OCI-M2 (cell line): ENCODE data around the gene ALDH3A1.

Source experiments
- DNase-seq: peaks from one replicate; lab custom pipeline; 2025; ENCODE audit not compliant: unreplicated experiment; lab: John Stamatoyannopoulos, UW

The ALDH3A1 gene

GRCh38 chr17:19760746-19761145 lies 12.6 kb upstream of the ALDH3A1 start:
- no peak for DNase-seq

GRCh38 chr17:19759568-19760549 lies 11.8 kb upstream of the ALDH3A1 start:
- no peak for DNase-seq

GRCh38 chr17:19757536-19758180 lies 9.6 kb upstream of the ALDH3A1 start:
- DNase-seq, result no peak

- no peak for DNase-seq
Measured at GRCh38 chr17:19756546-19756945, 8.4 kb upstream of the ALDH3A1 start.

GRCh38 chr17:19755821-19756510 lies 7.9 kb upstream of the ALDH3A1 start:
- DNase-seq, result no peak

- DNase-seq, result no peak
Measured at GRCh38 chr17:19755392-19755791, 7.3 kb upstream of the ALDH3A1 start.

GRCh38 chr17:19753661-19754463 lies 5.8 kb upstream of the ALDH3A1 start:
- DNase-seq, result no peak

GRCh38 chr17:19753051-19753509 lies 5.0 kb upstream of the ALDH3A1 start:
- no peak for DNase-seq

GRCh38 chr17:19752216-19753050 lies 4.3 kb upstream of the ALDH3A1 start:
- DNase-seq, result no peak

- no peak for DNase-seq
Measured at GRCh38 chr17:19750835-19751234, 2.7 kb upstream of the ALDH3A1 start.

- no peak for DNase-seq
Measured at GRCh38 chr17:19750020-19750572, 2.0 kb upstream of the ALDH3A1 start.

GRCh38 chr17:19748807-19749193 lies 702 bp upstream of the ALDH3A1 start:
- DNase-seq, result no peak

GRCh38 chr17:19747159-19747719 lies 859 bp downstream of the ALDH3A1 start:
- DNase-seq, result no peak

- DNase-seq, result no peak
Measured at GRCh38 chr17:19746517-19746916, 1.6 kb downstream of the ALDH3A1 start.

GRCh38 chr17:19744922-19745757 lies 3.0 kb downstream of the ALDH3A1 start:
- DNase-seq, result no peak

- DNase-seq, result no peak
Measured at GRCh38 chr17:19744492-19744891, 3.6 kb downstream of the ALDH3A1 start.

- DNase-seq, result no peak
Measured at GRCh38 chr17:19743101-19744100, 4.7 kb downstream of the ALDH3A1 start.
